AG04450 (cell line): Measurements from ENCODE around the gene CCNL2. TPM values are rescaled to one million over a fixed set of nuclear protein-coding genes. Genes with fewer than 3 reads are reported as not detected.
"Not testable (repeated sequence)": the region's sequence is repeated elsewhere in the genome, so short reads cannot be mapped to it uniquely, and the experiment has no call there.

Experiments used
- CTCF ChIA-PET: fragments of 300-600, 350-600 bp; formaldehyde crosslinking; extraction: SDS; loops from one replicate; lab custom pipeline; 2022; ENCODE audit warnings: antibody characterized with exemption, inconsistent platforms; lab: Charles Lee
- POLR2A ChIA-PET: fragments of 350-600 bp; formaldehyde crosslinking; extraction: SDS; loops from one replicate; lab custom pipeline; 2021; ENCODE audit warnings: antibody characterized with exemption, inconsistent platforms; lab: Yijun Ruan, JAX
- DNase-seq: peaks from one replicate; pipeline ENCODE4 v3.0.0-alpha.2; 2011; ENCODE audit warnings: low read depth, low spot score
- H3K27ac ChIP-seq: one replicate; pipeline ENCODE4 v1.5.1; 2012; ENCODE audit warnings: low read depth, low read length, control low read depth
- H3K27me3 ChIP-seq: one replicate; pipeline ENCODE4 v1.6.0; 2012; ENCODE audit warnings: low read length; ENCODE audit not compliant: control insufficient read depth, insufficient read depth
- H3K4me3 ChIP-seq: 2 replicates; pipeline ENCODE4 v1.5.1; 2011; ENCODE audit warnings: mild to moderate bottlenecking, low read depth, low read length, control low read depth
- H3K9me3 ChIP-seq: 2 replicates; pipeline ENCODE4 v1.5.1; 2012; ENCODE audit warnings: low read length; ENCODE audit not compliant: control insufficient read depth, insufficient read depth
- CTCF ChIP-seq: IDR thresholded peaks from 2 replicates; pipeline ENCODE4 v1.5.1; 2011; ENCODE audit warnings: low read depth, low read length, control low read depth, inconsistent platforms
- polyA plus RNA-seq: library from polyadenylated mRNA; depleted of rRNA; stranded (reverse); fragments of >200 nt; gene quantifications from 2 replicates; pipeline ENCODE4 v1.2.3, GENCODE V29; 2011

CCNL2 gene
- polyA plus RNA-seq, 1 experiment, result 181 TPM

- peak within 1 kb of the TSS; percentile 81 for H3K4me3 ChIP-seq
- DNase-seq, result peak; percentile 63
- POLR2A ChIA-PET, result interaction anchor here (0.7 to 2.0 kb wide), 7 partner anchors 8 to 34 kb away, joined by 3 to 15 read pairs (median 4); partner anchors contain the start of genes AURKAIP1 and CCNL2
- H3K27ac ChIP-seq, result peak within 1 kb of the TSS; percentile 11
- no peaks in the 10 kb centered on the region for H3K27me3 ChIP-seq
- CTCF ChIA-PET, result interaction anchor here (0.8 kb wide), 1 partner anchor 22 kb away, joined by 3 read pairs; no protein-coding TSS in a partner anchor
- TF ChIP-seq CTCF, result no peak
- H3K9me3 ChIP-seq, result peaks cover 9% of the 10 kb centered on the region
Measured at GRCh38 chr1:1406821-1407635, 7.9 kb upstream of the CCNL2 start, which contains the start of gene MRPL20. TSS of gene MRPL20 (minus strand) at chr1:1407293. CDS start at chr1:1407217, 76 bp downstream.

GRCh38 chr1:1406101-1406820, 7.1 kb upstream of the CCNL2 start:
- peak overlapping the region; percentile 11 for H3K27ac ChIP-seq
- DNase-seq, result no peak
- ChIA-PET POLR2A (interaction anchor here (0.9 to 2.0 kb wide), 4 partner anchors 7 to 31 kb away, joined by 3 to 15 read pairs (median 4); partner anchors contain the start of genes AURKAIP1 and CCNL2), CTCF (interaction anchor here (0.9 kb wide), 1 partner anchor 35 kb away, joined by 4 read pairs; no protein-coding TSS in a partner anchor)
- H3K27me3 ChIP-seq, result no peaks in the 10 kb centered on the region
- peak overlapping the region; percentile 81 for H3K4me3 ChIP-seq
- peaks cover 2% of the 10 kb centered on the region; the same call in 1 of the 2 replicates for H3K9me3 ChIP-seq
- TF ChIP-seq CTCF, result no peak

GRCh38 chr1:1403653-1404052, 4.5 kb upstream of the CCNL2 start:
- DNase-seq, result no peak
- CTCF ChIA-PET, result no interaction called here
- H3K4me3 ChIP-seq, result no peak overlapping the region
- no peaks in the 10 kb centered on the region; the same call in 1 of the 2 replicates for H3K9me3 ChIP-seq
- POLR2A ChIA-PET, result no interaction called here
- TF ChIP-seq CTCF, result no peak
- no peaks in the 10 kb centered on the region for H3K27me3 ChIP-seq
- H3K27ac ChIP-seq, result no peak overlapping the region

- H3K9me3 ChIP-seq, H3K27ac ChIP-seq, H3K27me3 ChIP-seq, DNase-seq, H3K4me3 ChIP-seq: not testable (repeated sequence)
- ChIA-PET CTCF (interaction anchor here (0.9 to 1.4 kb wide), 4 partner anchors 11 to 211 kb away, joined by 4 to 5 read pairs (median 4); no protein-coding TSS in a partner anchor), POLR2A (interaction anchor here (0.6 to 1.1 kb wide), 2 partner anchors 27 to 181 kb away, joined by 4 to 6 read pairs; no protein-coding TSS in a partner anchor)
Measured at GRCh38 chr1:1402901-1403392, 3.8 kb upstream of the CCNL2 start.
